ENCODE results near the gene PIN4.

- TF ChIP-seq MYC (IDR thresholded peaks at IDR 0.05; ENCODE audit: insufficient read depth, insufficient read length, insufficient replicate concordance, low read length, severe bottlenecking) (no peak), POLR2A (IDR thresholded peaks at IDR 0.05; ENCODE audit: low read depth, low read length) (no peak), RAD51 (IDR thresholded peaks at IDR 0.05) (no peak), SMC3 (IDR thresholded peaks at IDR 0.05; ENCODE audit: borderline replicate concordance, low read length) (no peak)
These were observed 65.8 kb downstream of the PIN4 start for GRCh38 chrX:72247206-72247942.

All from GM12878 (cell line).